Loucy (cell line): Measurements from ENCODE around the gene GOLGA1.
"Not testable (repeated sequence)": the region's sequence is repeated elsewhere in the genome, so short reads cannot be mapped to it uniquely, and the experiment has no call there.

Source experiments
- H2AFZ ChIP-seq: fragments of 200-600 bp; sonication (generic); 2 replicates; pipeline ENCODE4 v1.6.0; 2016; ENCODE audit warnings: antibody characterized with exemption, mild to moderate bottlenecking, low read length, moderate library complexity
- H3F3A ChIP-seq: fragments of 200-600 bp; 2 replicates; pipeline ENCODE4 v1.6.0; 2016; ENCODE audit warnings: antibody characterized with exemption, low read depth, mild to moderate bottlenecking
- H3K27me3 ChIP-seq: fragments of 200-600 bp; sonication (generic); 2 replicates; pipeline ENCODE4 v1.6.1; 2014; ENCODE audit warnings: low read length, mild to moderate bottlenecking; ENCODE audit not compliant: insufficient read depth, poor library complexity, severe bottlenecking
- H3K36me3 ChIP-seq: fragments of 200-600 bp; sonication (generic); 2 replicates; pipeline ENCODE4 v1.6.1; 2016; ENCODE audit warnings: low read length; ENCODE audit not compliant: insufficient read depth
- H3K4me1 ChIP-seq: fragments of 200-600 bp; sonication (generic); 2 replicates; pipeline ENCODE4 v1.5.1; 2014; ENCODE audit warnings: low read length, mild to moderate bottlenecking; ENCODE audit not compliant: insufficient read depth, poor library complexity, severe bottlenecking
- H3K4me2 ChIP-seq: fragments of 200-600 bp; sonication (generic); 2 replicates; pipeline ENCODE4 v1.6.0; 2014; ENCODE audit warnings: antibody characterized with exemption, low read length, low read depth, mild to moderate bottlenecking; ENCODE audit not compliant: poor library complexity, severe bottlenecking
- H3K4me3 ChIP-seq: fragments of 200-600 bp; sonication (generic); 2 replicates; pipeline ENCODE4 v1.5.1; 2014; ENCODE audit warnings: low read length, mild to moderate bottlenecking, mixed read lengths; ENCODE audit not compliant: poor library complexity, severe bottlenecking
- H3K79me2 ChIP-seq: fragments of 200-600 bp; sonication (generic); 2 replicates; pipeline ENCODE4 v1.6.1; 2014; ENCODE audit warnings: low read length; ENCODE audit not compliant: insufficient read depth
- H3K9ac ChIP-seq: fragments of 200-600 bp; sonication (generic); 2 replicates; pipeline ENCODE4 v1.6.0; 2014; ENCODE audit warnings: mild to moderate bottlenecking, low read depth, low read length, moderate library complexity; ENCODE audit not compliant: poor library complexity, severe bottlenecking
- H3K9me2 ChIP-seq: fragments of 200-600 bp; sonication (generic); replicated peaks from 2 replicates; pipeline ENCODE4 v1.6.1; 2016; ENCODE audit warnings: low read depth, low read length, mixed read lengths
- H3K9me3 ChIP-seq: fragments of 200-600 bp; sonication (generic); 2 replicates; pipeline ENCODE4 v1.6.1; 2014; ENCODE audit warnings: mild to moderate bottlenecking, antibody characterized with exemption, low read length, low read depth; ENCODE audit not compliant: insufficient read depth
- H4K20me1 ChIP-seq: fragments of 200-600 bp; sonication (generic); 2 replicates; pipeline ENCODE4 v1.6.0; 2014; ENCODE audit warnings: antibody characterized with exemption, low read length, mild to moderate bottlenecking; ENCODE audit not compliant: insufficient read depth, poor library complexity, severe bottlenecking
- CTCF ChIP-seq: fragments of 200-600 bp; sonication (generic); conservative IDR thresholded peaks from 2 replicates; pipeline ENCODE4 v1.5.1; 2014; ENCODE audit warnings: mild to moderate bottlenecking, antibody characterized with exemption, low read length
- EZH2phosphoT487 ChIP-seq: fragments of 200-600 bp; IDR thresholded peaks from 2 replicates; pipeline ENCODE4 v1.6.1; 2018; ENCODE audit warnings: antibody characterized with exemption, mild to moderate bottlenecking, moderate library complexity, borderline replicate concordance

Gene GOLGA1

GRCh38 chr9:124969401-124969800, 28.5 kb upstream of the GOLGA1 start:
- peaks cover 5% of the 10 kb centered on the region; the same call in 1 of the 2 replicates for H3F3A ChIP-seq
- no peaks in the 10 kb centered on the region for H3K9me2 ChIP-seq
- H3K36me3 ChIP-seq, result peaks cover 54% of the 10 kb centered on the region
- TF ChIP-seq CTCF (no peak), EZH2phosphoT487 (no peak)
- H3K9me3 ChIP-seq, result no peaks in the 10 kb centered on the region
- peaks cover 12% of the 10 kb centered on the region for H3K4me1 ChIP-seq
- H3K9ac ChIP-seq, result no peak overlapping the region
- no peaks in the 10 kb centered on the region for H3K27me3 ChIP-seq
- H2AFZ ChIP-seq, result no peak overlapping the region
- no peak overlapping the region for H3K4me3 ChIP-seq
- H3K4me2 ChIP-seq, result no peak overlapping the region
- no peaks in the 10 kb centered on the region for H3K79me2 ChIP-seq
- no peaks in the 10 kb centered on the region for H4K20me1 ChIP-seq

GRCh38 chr9:124968238-124968637, 27.4 kb upstream of the GOLGA1 start:
- peaks cover 42% of the 10 kb centered on the region; the same call in 1 of the 2 replicates for H3K36me3 ChIP-seq
- no peak for TF ChIP-seq EZH2phosphoT487
- no peak for TF ChIP-seq CTCF
- no peaks in the 10 kb centered on the region for H3K9me3 ChIP-seq

GRCh38 chr9:124965775-124966568, 25.1 kb upstream of the GOLGA1 start:
- peak overlapping the region; percentile 47 for H3K4me3 ChIP-seq
- H2AFZ ChIP-seq, result not testable (repeated sequence)

More at GRCh38 chr9:124968238-124968637, 27.4 kb upstream of the GOLGA1 start:
- no peak overlapping the region for H3K9ac ChIP-seq
- H3K4me3 ChIP-seq, result no peak overlapping the region
- H3K4me1 ChIP-seq, result peaks cover 12% of the 10 kb centered on the region
- no peaks in the 10 kb centered on the region for H4K20me1 ChIP-seq
- H3K27me3 ChIP-seq, result no peaks in the 10 kb centered on the region
- H3F3A ChIP-seq, result peaks cover 5% of the 10 kb centered on the region; the same call in 1 of the 2 replicates
- H3K4me2 ChIP-seq, result no peak overlapping the region
- no peak overlapping the region for H2AFZ ChIP-seq
- no peaks in the 10 kb centered on the region for H3K9me2 ChIP-seq
- H3K79me2 ChIP-seq, result no peaks in the 10 kb centered on the region

More at GRCh38 chr9:124965775-124966568, 25.1 kb upstream of the GOLGA1 start:
- H3F3A ChIP-seq, H4K20me1 ChIP-seq, H3K27me3 ChIP-seq, H3K9me3 ChIP-seq, H3K9me2 ChIP-seq, H3K9ac ChIP-seq, H3K79me2 ChIP-seq: not testable (repeated sequence)
- peaks cover 30% of the 10 kb centered on the region; the same call in 1 of the 2 replicates for H3K36me3 ChIP-seq
- H3K4me2 ChIP-seq, result peak overlapping the region; percentile 59
- peaks cover 12% of the 10 kb centered on the region for H3K4me1 ChIP-seq
